KMS-11 (cell line): ENCODE results near the gene PDE4D.

Source experiments
- H2AFZ ChIP-seq: fragments of 200-600 bp; sonication (generic); 2 replicates; pipeline ENCODE4 v1.6.1; 2016; ENCODE audit warnings: antibody characterized with exemption, mixed run types, low read depth
- H3K27ac ChIP-seq: fragments of 200-600 bp; sonication (generic); 2 replicates; pipeline ENCODE4 v1.6.1; 2016; ENCODE audit warnings: mild to moderate bottlenecking, mixed run types
- H3K27me3 ChIP-seq: fragments of 200-600 bp; sonication (generic); 2 replicates; pipeline ENCODE4 v1.6.1; 2017; ENCODE audit warnings: mild to moderate bottlenecking, low read depth, mixed run types, moderate library complexity; ENCODE audit not compliant: insufficient read depth
- H3K36me3 ChIP-seq: fragments of 200-600 bp; sonication (generic); 2 replicates; pipeline ENCODE4 v1.6.1; 2017; ENCODE audit warnings: mild to moderate bottlenecking, mixed run types; ENCODE audit not compliant: insufficient read depth
- H3K4me1 ChIP-seq: fragments of 200-600 bp; sonication (generic); 2 replicates; pipeline ENCODE4 v1.6.1; 2016; ENCODE audit warnings: mild to moderate bottlenecking, low read depth, mixed run types; ENCODE audit not compliant: poor library complexity, severe bottlenecking
- H3K4me2 ChIP-seq: fragments of 200-600 bp; sonication (generic); 2 replicates; pipeline ENCODE4 v1.7.0; 2016; ENCODE audit warnings: mild to moderate bottlenecking, mixed run types
- H3K4me3 ChIP-seq: fragments of 200-600 bp; sonication (generic); IDR thresholded peaks from 2 replicates; pipeline ENCODE4 v1.6.1; 2017; ENCODE audit warnings: low read depth, low read length, mixed read lengths; ENCODE audit not compliant: insufficient read depth
- H3K79me2 ChIP-seq: fragments of 200-600 bp; sonication (generic); 2 replicates; pipeline ENCODE4 v1.6.1; 2016; ENCODE audit warnings: low read depth, mixed run types; ENCODE audit not compliant: insufficient read depth
- H3K9ac ChIP-seq: fragments of 200-600 bp; sonication (generic); 2 replicates; pipeline ENCODE4 v1.6.1; 2016; ENCODE audit warnings: mild to moderate bottlenecking, mixed run types
- H4K20me1 ChIP-seq: fragments of 200-600 bp; sonication (generic); 2 replicates; pipeline ENCODE4 v1.6.1; 2016; ENCODE audit warnings: mild to moderate bottlenecking, mixed run types; ENCODE audit not compliant: insufficient read depth
- TF ChIP-seq, protein P1 (sequence below): fragments of 200-600 bp; sonication (generic); conservative IDR thresholded peaks from 2 replicates; pipeline ENCODE4 v1.6.1; 2017; ENCODE audit warnings: low read depth, mild to moderate bottlenecking, antibody characterized with exemption, low read length, moderate library complexity, mixed read lengths

Gene PDE4D

DNA sequence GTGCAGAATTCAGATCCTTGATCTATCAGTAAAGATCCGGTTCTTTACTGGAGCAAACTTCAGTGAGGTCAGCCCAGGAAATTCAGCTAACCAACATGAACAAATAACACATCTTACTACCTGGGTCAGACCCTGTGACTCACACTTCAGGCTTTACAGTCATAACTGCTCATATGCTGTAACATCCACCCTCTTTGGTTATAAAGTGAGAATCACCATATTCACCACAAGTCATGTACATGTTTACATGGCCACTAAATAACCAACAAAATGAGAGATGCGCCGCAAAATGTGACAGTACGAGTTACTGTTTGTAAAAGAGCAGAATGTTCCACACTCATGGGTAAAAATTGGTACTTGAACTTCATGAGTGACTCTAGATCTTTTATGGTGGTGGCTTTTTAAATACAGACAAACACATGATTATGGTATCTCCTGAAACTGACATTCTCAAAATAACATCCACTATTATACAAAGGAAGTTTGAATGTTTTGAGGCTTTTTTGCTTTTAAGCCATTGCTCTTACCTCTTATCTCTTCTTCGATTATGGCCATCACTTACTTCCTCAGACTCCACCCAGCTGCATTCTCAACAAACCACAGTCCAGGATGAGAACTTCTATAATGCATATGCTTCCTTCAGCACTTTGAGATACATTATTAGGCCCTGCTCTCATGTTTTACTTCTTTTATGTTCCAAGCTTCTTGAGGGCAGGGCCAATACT, 794.1 kb downstream of the PDE4D start:
- Histone ChIP-seq H3K36me3 (no peaks in the 10 kb centered on the region), H3K4me2 (no peak overlapping the region), H3K27me3 (no peaks in the 10 kb centered on the region), H3K79me2 (no peaks in the 10 kb centered on the region), H3K4me1 (peaks cover 9% of the 10 kb centered on the region), H3K9ac (no peak overlapping the region), H2AFZ (no peak overlapping the region), H3K4me3 (no peak overlapping the region), H3K27ac (no peak overlapping the region), H4K20me1 (no peaks in the 10 kb centered on the region)
- TF ChIP-seq, protein P1, sequence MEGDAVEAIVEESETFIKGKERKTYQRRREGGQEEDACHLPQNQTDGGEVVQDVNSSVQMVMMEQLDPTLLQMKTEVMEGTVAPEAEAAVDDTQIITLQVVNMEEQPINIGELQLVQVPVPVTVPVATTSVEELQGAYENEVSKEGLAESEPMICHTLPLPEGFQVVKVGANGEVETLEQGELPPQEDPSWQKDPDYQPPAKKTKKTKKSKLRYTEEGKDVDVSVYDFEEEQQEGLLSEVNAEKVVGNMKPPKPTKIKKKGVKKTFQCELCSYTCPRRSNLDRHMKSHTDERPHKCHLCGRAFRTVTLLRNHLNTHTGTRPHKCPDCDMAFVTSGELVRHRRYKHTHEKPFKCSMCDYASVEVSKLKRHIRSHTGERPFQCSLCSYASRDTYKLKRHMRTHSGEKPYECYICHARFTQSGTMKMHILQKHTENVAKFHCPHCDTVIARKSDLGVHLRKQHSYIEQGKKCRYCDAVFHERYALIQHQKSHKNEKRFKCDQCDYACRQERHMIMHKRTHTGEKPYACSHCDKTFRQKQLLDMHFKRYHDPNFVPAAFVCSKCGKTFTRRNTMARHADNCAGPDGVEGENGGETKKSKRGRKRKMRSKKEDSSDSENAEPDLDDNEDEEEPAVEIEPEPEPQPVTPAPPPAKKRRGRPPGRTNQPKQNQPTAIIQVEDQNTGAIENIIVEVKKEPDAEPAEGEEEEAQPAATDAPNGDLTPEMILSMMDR: no peak

DNA sequence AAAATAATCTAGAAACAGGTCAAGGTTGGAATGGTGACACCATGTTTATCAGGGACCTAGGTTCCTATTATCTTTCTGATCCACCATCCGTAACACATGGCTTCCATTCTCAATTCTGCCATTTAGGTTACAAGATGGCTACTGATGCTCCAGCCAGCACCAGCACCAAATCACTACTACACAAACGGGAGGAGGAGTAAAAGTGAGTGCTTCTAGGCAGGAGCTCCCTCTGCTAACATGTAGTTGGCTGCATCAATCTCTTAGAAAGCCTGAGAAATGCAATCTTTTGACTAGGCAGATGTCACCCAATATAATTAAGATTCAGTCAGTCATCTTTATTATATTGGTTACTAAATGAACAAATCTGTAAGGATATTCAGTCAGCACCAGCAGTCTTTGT, 794.8 kb downstream of the PDE4D start:
- H3K27me3 ChIP-seq: no peaks in the 10 kb centered on the region
- no peaks in the 10 kb centered on the region for H3K79me2 ChIP-seq
- H3K27ac ChIP-seq: no peak overlapping the region
- no peaks in the 10 kb centered on the region for H3K36me3 ChIP-seq
- no peak overlapping the region for H3K4me2 ChIP-seq
- H4K20me1 ChIP-seq: no peaks in the 10 kb centered on the region
- no peak overlapping the region for H3K4me3 ChIP-seq
- H3K4me1 ChIP-seq: peaks cover 9% of the 10 kb centered on the region
- TF ChIP-seq, protein P1: no peak
- no peak overlapping the region for H2AFZ ChIP-seq
- H3K9ac ChIP-seq: no peak overlapping the region

DNA sequence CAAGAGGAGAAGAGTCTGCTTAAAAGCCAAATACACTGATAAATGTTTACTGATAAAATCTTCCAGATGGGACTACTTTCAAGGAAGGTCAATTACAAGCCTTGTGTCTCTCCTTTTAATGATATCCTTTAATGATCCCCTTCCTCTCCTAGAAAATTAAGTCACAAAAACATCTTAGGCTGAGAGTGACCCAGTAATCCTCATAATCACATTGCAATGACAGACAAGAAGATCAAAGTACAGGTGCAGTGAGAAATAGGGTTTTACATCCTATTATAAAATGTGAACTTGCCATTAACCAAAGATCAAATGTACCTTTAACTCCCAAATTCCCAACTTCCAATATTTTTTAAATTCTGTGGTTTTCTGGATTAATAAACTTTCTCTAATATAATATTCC, 795.8 kb downstream of the PDE4D start:
- TF ChIP-seq, protein P1: no peak
- Histone ChIP-seq H3K4me1 (peaks cover 9% of the 10 kb centered on the region), H3K79me2 (no peaks in the 10 kb centered on the region), H2AFZ (no peak overlapping the region), H3K4me2 (no peak overlapping the region), H3K27ac (no peak overlapping the region), H3K36me3 (no peaks in the 10 kb centered on the region), H3K4me3 (no peak overlapping the region), H3K9ac (no peak overlapping the region), H3K27me3 (no peaks in the 10 kb centered on the region), H4K20me1 (no peaks in the 10 kb centered on the region)

GRCh38 chr5:59097116-59097515, 796.4 kb downstream of the PDE4D start:
- Histone ChIP-seq H4K20me1 (no peaks in the 10 kb centered on the region), H3K4me3 (no peak overlapping the region), H3K4me1 (peaks cover 9% of the 10 kb centered on the region), H3K4me2 (no peak overlapping the region), H2AFZ (no peak overlapping the region), H3K9ac (no peak overlapping the region), H3K79me2 (no peaks in the 10 kb centered on the region), H3K36me3 (no peaks in the 10 kb centered on the region), H3K27me3 (no peaks in the 10 kb centered on the region), H3K27ac (no peak overlapping the region)
- TF ChIP-seq, protein P1: no peak
